Nucleus accumbens (tissue), 56 donors: Measurements from ENCODE around the gene DCTN2.
"Not testable (repeated sequence)": the region's sequence is repeated elsewhere in the genome, so short reads cannot be mapped to it uniquely, and the experiment has no call there.

Experiments used
- DNase-seq, 56 donors: peaks; one replicate each; lab custom pipeline; 2025; lab: John Stamatoyannopoulos, UW

Gene DCTN2

GRCh38 chr12:57517718-57518117, 29.3 kb downstream of the DCTN2 start:
- DNase-seq, result not testable (repeated sequence)

- DNase-seq, result peak in 1 of 56 donors; percentile 36
These were observed 29.8 kb downstream of the DCTN2 start for GRCh38 chr12:57517187-57517586.

DNA sequence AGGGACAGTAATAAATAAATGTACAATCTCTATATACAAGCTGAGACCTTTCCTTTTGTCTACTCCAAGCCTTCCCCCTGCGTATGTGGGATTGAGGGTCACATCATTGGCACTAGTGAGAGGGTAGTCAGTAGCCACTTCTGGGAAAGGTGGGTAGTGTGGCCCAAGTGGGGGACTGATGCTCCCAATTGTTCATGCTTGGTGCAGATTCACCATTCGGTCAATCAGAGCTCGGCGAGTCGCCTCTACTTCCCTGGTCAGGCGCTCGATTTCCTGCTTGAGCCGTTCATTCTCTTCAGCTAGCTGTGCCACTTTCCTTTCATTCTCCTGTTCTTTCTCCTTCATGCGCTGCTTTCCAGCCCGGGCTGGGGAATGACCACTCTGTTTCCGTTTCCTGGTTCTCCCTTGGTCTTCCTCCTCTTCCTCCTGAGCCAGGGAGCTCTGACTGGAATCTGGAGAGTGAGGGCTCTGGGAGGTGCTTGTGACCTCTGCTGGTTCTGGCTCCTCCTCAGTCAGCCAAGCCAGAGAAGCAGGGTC, 30.3 kb downstream of the DCTN2 start:
- no peak for DNase-seq

DNA sequence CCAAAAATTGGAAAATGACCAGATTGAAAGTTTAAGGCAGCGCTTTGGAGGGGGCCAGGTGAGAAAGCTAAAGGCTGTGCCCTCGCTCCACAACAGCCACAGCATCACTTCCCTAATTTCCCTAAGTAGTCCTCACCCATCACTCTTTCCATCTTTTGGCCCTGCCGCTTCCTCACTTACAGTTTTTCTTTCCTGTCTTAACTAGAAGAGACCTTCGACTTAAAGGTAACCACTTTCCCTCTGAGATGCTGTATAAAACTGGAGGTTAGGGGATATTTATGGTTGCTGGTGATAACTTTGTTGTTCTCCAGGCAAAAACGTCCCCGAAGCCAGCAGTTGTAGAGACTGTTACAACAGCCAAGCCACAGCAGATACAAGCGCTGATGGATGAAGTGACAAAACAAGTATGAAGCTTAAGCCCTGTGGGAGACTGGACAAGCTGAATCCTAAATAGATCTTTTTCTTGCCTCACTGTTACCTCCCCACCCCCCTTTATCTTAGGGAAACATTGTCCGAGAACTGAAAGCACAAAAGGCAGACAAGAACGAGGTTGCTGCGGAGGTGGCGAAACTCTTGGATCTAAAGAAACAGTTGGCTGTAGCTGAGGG, 31.0 kb downstream of the DCTN2 start:
- no peak for DNase-seq

GRCh38 chr12:57515408-57515933, 31.5 kb downstream of the DCTN2 start:
- no peak for DNase-seq

DNA sequence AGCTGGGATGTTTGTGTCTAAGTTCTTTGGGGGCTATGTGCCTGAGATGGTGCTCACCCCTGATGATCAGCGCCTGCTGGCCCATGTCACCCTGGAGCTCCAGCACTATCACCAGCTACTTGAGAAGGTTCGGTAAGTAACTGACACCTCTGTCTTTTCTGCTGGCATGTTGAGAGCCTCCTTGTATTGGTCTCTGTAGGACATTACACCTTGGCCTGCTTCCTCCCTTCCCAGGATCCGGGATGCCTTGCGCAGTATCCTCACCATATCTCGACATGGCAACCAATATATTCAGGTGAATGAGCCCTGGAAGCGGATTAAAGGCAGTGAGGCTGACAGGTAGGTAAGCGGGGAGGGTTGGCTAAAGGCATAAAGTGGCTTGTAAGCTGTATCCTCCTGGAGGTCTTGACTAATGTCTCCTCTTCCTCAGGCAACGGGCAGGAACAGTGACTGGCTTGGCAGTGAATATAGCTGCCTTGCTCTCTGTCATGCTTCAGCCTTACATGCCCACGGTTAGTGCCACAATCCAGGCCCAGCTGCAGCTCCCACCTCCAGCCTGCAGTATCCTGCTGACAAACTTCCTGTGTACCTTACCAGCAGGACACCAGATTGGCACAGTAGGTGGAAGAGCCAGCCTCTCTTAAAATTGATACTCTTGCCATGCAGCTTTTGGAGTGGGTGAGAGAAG, 32.1 kb downstream of the DCTN2 start:
- no peak for DNase-seq

GRCh38 chr12:57514246-57514645, 32.7 kb downstream of the DCTN2 start:
- not testable (repeated sequence) for DNase-seq

DNA sequence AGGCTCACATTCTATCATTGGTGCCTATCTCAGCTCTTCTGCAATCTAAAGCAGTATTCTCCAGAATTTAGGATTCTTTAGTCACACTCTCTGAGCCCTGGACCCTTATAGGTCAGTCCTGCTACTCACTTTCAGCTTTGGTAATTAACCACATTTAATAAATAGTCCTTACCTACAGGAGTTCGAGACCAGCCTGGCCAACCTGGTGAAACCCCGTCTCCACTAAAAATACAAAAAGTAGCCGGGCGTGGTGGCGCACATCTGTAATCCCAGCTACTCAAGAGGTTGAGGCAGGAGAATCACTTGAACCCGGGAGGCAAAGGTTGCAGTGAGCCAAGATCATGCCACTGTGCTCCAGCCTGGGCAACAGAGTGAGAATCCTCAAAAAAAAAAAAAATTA, 33.3 kb downstream of the DCTN2 start:
- DNase-seq, result not testable (repeated sequence)

GRCh38 chr12:57513266-57513665, 33.7 kb downstream of the DCTN2 start:
- no peak for DNase-seq

GRCh38 chr12:57512665-57513064, 34.3 kb downstream of the DCTN2 start:
- DNase-seq, result no peak

GRCh38 chr12:57511588-57512325, 35.2 kb downstream of the DCTN2 start:
- DNase-seq, result no peak

DNA sequence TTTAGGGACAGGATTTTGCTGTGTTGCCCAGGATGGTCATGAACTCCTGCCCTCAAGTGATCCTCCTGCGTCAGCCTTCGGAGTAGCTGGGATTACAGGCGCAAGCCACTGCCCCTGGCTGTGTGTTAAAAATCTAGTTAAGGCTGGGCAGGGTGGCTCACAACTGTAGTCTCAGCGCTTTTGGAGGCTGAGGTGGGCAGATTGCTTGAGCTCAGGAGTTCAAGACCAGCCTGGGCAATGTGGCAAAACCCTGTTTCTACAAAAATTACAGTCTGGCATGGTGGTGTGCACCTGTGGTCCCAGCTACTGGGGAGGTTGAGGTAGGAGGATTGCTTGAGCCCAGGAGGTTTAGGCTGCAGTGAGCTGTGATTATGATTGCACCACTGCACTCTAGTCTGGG, 35.8 kb downstream of the DCTN2 start:
- no peak for DNase-seq

DNA sequence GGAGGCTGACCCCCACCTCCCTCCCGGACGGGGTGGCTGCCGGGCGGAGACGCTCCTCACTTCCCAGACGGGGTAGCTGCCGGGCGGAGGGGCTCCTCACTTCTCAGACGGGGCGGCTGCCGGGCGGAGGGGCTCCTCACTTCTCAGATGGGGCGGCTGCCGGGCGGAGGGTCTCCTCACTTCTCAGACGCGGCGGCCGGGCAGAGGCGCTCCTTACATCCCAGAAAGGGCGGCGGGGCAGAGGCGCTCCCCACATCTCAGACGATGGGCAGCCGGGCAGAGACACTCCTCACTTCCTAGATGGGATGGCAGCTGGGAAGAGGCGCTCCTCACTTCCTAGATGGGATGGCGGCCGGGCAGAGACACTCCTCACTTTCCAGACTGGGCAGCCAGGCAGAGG, 39.2 kb downstream of the DCTN2 start:
- DNase-seq, result not testable (repeated sequence)

GRCh38 chr12:57506541-57506940, 40.5 kb downstream of the DCTN2 start:
- DNase-seq, result not testable (repeated sequence)

- not testable (repeated sequence) for DNase-seq
These were observed 44.6 kb downstream of the DCTN2 start for GRCh38 chr12:57502311-57502969.

DNA sequence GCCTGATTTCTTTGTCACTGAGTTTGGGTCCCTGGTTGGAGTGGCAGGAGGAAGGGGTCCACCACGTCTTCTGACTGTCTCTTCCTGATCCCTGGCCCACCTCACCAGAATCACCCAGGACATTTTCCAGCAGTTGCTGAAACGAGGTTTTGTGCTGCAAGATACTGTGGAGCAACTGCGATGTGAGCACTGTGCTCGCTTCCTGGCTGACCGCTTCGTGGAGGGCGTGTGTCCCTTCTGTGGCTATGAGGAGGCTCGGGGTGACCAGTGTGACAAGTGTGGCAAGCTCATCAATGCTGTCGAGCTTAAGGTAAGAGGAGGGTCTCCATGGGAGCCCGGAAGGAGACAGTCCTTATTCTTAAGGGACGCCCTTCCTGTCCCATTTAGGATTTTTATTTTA, 46.8 kb downstream of the DCTN2 start:
- no peak for DNase-seq

DNA sequence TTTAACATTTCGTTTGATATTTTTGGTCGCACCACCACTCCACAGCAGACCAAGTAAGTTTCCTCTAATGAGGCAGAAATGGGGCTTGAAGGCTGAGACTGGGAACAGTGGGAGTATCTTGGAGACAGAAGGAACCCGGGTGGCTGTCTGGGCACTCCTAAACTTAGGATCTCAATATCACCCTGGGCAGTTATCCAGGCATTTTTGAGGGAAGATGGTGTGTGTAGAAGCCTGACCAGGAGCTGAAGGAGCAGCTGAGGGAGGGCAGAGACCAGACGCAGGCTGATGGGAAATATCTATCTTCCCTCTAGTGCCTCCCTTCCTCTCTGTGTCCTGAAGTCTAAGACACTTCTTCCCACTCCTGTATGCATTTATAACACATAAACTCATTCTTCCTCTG, 48.4 kb downstream of the DCTN2 start:
- no peak for DNase-seq

DNA sequence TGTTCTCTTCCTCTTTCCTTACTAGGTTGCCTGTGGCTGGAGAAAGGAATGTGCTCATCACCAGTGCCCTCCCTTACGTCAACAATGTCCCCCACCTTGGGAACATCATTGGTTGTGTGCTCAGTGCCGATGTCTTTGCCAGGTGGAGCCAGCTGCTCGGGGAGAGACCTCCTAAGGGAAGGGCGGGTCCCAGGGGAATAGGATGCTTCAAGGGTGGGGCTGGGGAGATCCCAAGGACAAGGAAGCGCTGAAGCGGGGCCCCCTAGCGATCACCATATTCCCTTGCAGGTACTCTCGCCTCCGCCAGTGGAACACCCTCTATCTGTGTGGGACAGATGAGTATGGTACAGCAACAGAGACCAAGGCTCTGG, 48.9 kb downstream of the DCTN2 start:
- no peak for DNase-seq

- no peak for DNase-seq
These were observed 49.5 kb downstream of the DCTN2 start for GRCh38 chr12:57497223-57498131.

DNA sequence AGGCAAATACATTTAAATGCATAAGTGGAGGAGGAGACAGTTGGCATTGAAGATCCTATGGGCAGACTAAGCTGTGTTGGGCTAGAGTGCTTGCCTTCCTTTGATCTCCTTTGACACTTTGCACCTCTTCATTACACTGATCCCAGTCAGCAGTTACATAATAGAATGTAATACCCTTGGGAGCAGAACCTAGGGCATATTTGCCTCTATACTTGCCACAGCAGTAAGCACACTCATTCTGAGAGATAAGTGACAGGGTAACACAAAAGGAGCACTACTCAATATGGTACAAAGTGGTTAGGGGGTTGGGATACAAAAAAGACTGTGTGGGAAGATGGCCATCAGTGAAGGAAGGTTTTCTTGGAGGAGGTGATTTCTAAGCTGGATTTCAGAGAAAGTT, 50.2 kb downstream of the DCTN2 start:
- no peak for DNase-seq
